Vagina (tissue), 2 donors: ENCODE measurements around the gene PTBP1.

Source experiments
- POLR2A ChIP-seq, 2 donors: fragments of 450-650 bp; IDR thresholded peaks; one replicate each; pipeline ENCODE4 v1.6.1; 2017; ENCODE audit warnings: antibody characterized with exemption in 2 of 2, mild to moderate bottlenecking in 2 of 2, moderate library complexity in 2 of 2
- TF ChIP-seq, protein P1 (sequence below), 3 experiments: fragments of 450-650 bp in 2 of 3; fragments of 200-600 bp in 1 of 3; sonication (generic) in 1 of 3; IDR thresholded peaks; one replicate each; pipeline ENCODE4 v1.5.1; 2017 to 2019; ENCODE audit warnings: antibody characterized with exemption in 3 of 3, mild to moderate bottlenecking in 2 of 3, moderate library complexity in 2 of 3

DNA sequence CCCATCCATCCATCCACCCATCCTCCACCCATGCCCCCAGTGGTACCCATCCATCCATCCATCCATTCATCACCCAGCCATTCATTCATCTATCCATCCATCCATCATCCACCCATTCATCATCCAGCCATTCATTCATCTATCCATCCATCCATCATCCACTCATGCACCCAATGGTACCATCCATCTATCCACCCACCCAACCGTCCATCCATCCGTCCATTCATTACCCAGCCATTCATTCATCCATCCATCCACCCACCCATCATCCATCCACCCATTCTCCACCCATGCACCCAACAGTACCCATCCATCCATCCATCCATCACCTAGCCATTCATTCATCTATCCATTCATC lies 19.2 kb downstream of the PTBP1 start:
- TF ChIP-seq, protein P1, sequence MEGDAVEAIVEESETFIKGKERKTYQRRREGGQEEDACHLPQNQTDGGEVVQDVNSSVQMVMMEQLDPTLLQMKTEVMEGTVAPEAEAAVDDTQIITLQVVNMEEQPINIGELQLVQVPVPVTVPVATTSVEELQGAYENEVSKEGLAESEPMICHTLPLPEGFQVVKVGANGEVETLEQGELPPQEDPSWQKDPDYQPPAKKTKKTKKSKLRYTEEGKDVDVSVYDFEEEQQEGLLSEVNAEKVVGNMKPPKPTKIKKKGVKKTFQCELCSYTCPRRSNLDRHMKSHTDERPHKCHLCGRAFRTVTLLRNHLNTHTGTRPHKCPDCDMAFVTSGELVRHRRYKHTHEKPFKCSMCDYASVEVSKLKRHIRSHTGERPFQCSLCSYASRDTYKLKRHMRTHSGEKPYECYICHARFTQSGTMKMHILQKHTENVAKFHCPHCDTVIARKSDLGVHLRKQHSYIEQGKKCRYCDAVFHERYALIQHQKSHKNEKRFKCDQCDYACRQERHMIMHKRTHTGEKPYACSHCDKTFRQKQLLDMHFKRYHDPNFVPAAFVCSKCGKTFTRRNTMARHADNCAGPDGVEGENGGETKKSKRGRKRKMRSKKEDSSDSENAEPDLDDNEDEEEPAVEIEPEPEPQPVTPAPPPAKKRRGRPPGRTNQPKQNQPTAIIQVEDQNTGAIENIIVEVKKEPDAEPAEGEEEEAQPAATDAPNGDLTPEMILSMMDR (IDR thresholded peaks at IDR 0.05) = no peak
- no peak for TF ChIP-seq POLR2A (IDR thresholded peaks at IDR 0.05)
